DMS114 treated with DMSO at 0.1 percent for 48 hours (cell line): Measurements from ENCODE around the gene POMGNT1.
"Not testable (repeated sequence)": the region's sequence is repeated elsewhere in the genome, so short reads cannot be mapped to it uniquely, and the experiment has no call there.

Experiments used
- DNase-seq: peaks from one replicate; lab custom pipeline; 2025; ENCODE audit not compliant: unreplicated experiment; lab: John Stamatoyannopoulos, UW

POMGNT1 gene

GRCh38 chr1:46197964-46198811, at the start of gene POMGNT1:
POMGNT1 (minus strand) TSS chr1:46198434; CDS start chr1:46197821, 613 bp downstream.
- peak; percentile 29 for DNase-seq

- DNase-seq: peak; percentile 98
Measured at GRCh38 chr1:46247436-46248121, 49.3 kb upstream of the POMGNT1 start, which contains the start of gene RAD54L. RAD54L (plus strand) TSS chr1:46247763; CDS start chr1:46248406, 643 bp downstream.

GRCh38 chr1:46246548-46247435, 48.6 kb upstream of the POMGNT1 start:
- DNase-seq: peak; percentile 56

DNA sequence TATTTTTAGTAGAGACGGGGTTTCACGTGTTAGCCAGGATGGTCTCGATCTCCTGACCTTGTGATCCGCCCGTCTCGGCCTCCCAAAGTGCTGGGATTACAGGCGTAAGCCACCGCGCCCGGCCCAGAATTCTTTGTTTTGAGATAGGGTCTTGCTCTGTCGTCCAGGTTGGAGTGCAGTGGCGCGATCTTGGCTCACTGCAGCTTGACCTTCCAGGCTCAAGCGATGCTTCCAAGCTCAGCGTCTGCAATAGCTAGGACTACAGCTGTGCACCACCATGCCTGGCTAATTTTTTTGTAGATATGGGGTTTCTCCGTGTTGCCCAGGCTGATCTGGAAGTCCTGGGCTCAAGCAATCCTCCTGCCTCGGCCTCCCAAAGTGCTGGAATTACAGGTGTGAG, 47.9 kb upstream of the POMGNT1 start:
- DNase-seq: not testable (repeated sequence)

DNA sequence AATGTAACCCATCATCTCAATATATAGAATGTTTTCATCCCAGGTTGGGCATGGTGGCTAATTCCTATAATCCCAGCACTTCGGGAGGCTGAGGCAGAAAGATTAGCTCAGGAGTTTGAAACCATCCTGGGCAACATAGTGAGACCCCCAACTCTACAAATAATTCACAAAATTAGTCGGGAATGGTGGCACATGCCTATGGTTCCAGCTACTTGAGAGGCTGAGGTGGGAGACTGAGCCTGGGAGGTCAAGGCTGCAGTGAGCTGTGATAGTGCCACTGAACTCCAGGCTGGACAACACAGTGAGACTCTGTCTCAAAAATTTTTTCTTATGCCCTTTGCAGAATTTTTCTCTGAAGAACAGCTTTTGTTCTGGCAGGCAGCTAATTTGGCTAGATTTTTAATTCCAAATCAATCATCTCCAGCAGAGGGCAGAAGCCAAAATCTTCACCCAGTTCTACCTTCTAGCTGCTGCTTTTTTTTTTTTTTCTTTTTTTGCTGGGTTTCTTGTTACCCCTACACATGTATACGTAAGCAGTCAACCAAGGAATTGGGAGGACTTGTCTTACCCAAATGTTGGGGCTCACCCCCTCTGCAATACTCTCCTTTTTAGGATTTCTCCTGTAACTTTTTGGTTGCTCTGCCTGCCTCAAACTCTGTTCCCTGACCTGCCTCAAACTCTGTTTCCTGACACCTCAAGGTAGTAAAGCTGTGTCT, 46.6 kb upstream of the POMGNT1 start:
- DNase-seq: peak; percentile 23

- DNase-seq: not testable (repeated sequence)
Measured at GRCh38 chr1:46243831-46244230, 45.6 kb upstream of the POMGNT1 start.

GRCh38 chr1:46242918-46243317, 44.7 kb upstream of the POMGNT1 start:
- DNase-seq: no peak

GRCh38 chr1:46241733-46242132, 43.5 kb upstream of the POMGNT1 start:
- DNase-seq: not testable (repeated sequence)

DNA sequence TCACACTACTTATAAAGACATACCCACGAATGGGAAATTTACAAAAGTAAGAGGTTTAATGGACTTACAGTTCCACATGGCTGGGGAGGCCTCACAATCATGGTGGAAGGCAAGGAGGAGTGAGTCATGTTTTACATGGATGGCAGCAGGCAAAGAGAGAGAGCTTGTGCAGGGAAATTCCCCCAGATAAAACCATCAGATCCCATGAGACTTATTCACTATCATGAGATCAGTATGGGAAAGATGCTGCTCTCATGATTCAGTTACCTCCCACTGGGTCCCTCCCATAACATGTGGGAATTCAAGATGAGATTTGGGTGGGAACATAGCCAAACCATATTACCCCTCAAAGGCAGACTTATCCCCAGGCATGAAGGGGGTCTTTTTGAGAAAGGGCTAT, 40.6 kb upstream of the POMGNT1 start:
- not testable (repeated sequence) for DNase-seq

DNA sequence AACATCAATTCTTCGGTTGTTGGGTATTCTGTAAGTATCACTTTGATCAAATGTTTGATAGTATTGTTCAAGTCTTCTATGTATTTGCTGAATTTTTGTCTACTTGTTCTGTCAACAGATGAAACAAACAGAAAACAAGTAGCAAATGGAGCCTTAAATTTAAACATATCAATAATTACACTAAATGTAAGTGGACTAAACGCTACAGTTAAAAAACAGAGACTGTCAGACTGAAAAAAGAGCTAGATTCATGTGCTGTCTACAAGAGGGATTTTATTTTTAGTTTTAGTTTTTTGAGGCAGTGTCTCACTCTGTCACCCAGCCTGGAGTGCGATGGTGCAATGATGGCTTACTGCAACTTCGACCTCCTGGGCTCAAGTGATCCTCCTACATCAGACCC, 38.6 kb upstream of the POMGNT1 start:
- no peak for DNase-seq

DNA sequence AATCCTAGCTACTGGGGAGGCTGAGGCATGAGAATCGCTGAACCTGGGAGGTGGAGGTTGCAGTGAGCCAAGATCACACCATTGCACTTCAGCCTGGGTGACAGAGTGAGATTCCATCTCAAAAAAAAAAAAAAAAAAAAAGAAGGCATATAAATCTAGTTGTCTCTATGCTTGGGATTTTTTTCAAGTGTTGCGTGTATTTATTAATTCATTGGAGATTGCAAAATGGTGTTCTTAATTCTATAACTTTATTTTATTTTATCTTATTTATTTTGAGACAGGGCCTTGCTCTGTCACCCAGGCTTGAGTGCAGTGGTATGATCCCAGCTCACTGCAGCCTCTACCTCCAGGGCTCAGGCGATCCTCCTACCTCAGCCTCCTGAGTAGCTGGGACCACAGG, 33.0 kb upstream of the POMGNT1 start:
- DNase-seq: not testable (repeated sequence)

GRCh38 chr1:46224966-46225365, 26.7 kb upstream of the POMGNT1 start:
- DNase-seq: no peak

DNA sequence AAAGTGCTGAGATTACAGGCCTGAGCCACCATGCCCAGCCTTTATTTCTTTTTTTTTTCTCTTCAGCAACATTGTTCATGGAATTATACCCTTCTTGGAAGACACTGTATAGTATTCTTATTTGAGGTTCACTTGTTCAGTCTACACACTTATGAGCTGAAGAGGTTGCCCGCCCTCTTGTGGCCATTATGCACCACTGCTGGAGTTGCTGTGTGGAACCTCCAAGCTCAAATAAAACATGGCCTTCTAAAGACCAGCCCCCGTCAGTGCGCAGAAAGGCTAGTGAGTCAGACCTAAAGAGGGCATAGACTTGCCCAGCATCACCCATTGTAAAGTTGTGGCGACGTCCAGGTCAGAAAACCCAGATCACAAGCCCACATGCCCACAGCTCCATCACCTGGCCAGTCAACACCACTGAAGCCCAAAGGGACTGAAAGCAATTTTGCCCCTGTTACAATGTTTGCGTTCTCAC, 25.3 kb upstream of the POMGNT1 start:
- peak; percentile 60 for DNase-seq

DNA sequence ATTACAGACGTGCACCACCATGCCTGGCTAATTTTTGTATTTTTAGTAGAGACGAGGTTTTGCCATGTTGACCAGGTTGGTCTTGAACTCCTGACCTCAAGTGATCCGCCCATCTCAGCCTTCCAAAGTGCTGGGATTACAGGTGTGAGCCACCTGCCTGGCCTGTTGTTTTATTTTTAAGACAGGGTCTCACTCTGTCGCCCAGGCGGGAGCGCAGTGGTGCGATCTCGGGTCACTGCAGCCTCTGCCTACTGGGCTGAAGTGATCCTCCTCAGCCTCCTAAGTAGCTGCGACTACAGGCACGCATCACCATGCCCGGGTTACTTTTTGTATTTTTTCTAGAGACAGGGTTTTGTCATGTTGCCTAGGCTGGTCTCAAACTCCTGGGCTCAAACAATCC, 24.8 kb upstream of the POMGNT1 start:
- DNase-seq: not testable (repeated sequence)

DNA sequence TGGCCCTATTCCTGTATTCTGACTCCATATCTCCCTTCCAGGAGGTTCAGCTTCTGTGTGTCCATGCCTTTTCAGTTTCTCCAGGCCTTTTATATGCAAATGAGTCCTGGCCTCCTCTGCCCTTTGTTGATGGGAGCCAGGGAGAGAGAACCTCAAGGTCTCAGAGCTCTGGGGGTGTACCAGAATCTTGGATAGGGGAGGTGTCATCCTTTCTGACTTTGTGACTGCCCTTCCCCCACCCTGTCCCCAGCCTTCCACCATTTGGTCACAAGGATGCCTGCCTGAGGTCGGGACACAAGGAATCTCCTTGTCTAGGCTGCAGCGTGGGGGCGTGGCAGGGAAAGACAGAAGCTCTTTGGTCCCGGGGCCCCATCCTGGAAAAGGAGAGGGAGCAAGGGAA, 23.5 kb upstream of the POMGNT1 start:
- no peak for DNase-seq

GRCh38 chr1:46220808-46221207, 22.6 kb upstream of the POMGNT1 start:
- no peak for DNase-seq

GRCh38 chr1:46219551-46220520, 21.6 kb upstream of the POMGNT1 start:
- DNase-seq: no peak

DNA sequence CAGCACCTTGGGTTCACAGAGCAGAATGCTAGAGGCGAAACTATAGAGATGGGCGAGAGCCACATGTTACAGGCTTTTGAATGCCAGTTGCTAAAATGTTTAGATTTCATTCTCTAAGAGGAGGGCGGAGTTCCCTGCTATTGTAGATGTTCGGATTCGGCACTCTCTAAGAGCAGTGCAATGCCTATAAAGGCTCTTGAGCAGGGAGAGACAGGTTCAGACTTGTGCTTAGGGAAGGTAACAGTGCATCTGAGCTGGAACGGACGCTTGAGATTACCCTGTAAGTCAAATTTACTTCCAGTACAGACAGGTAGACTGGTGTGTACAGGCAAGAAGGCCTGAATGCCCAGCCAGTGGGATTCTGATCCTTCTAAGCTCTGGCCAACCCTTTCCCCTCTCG, 20.2 kb upstream of the POMGNT1 start:
- no peak for DNase-seq

- DNase-seq: no peak
Measured at GRCh38 chr1:46215504-46215903, 17.3 kb upstream of the POMGNT1 start.
